ENCODE data around the gene FEV. TPM values are rescaled to one million over a fixed set of nuclear protein-coding genes. Genes with fewer than 3 reads are reported as not detected.
A peak's percentile ranks its signal among the peaks of the same experiment; 100 is the strongest.

FEV gene
- polyA plus RNA-seq (ENCODE audit: insufficient read length in 12 of 12), result 1 to 10 TPM in 1 of 12 donors, under 1 TPM in 6, not detected in 5; 0.09 to 5.7 (median 0.17) TPM
- long read RNA-seq, donor 1, transcript FEV-202 (2 exons, 544 nt), result major isoform, 9 of 10 reads
- long read RNA-seq, donor 1, partial matches to known transcripts, result 0 of 10 reads
- long read RNA-seq, donor 1, other reads (novel, unspliced or antisense), result 0 of 10 reads
- long read RNA-seq, donor 2, result 0 reads
- long read RNA-seq, donor 3, result 0 reads
- long read RNA-seq, donor 4, result 0 reads
- long read RNA-seq, donor 5, result 0 reads
- long read RNA-seq, donor 6, result 0 reads
- long read RNA-seq, donor 7, result 0 reads
- long read RNA-seq, donor 8, result 0 reads
- long read RNA-seq, donor 9, result 0 reads
- long read RNA-seq, donor 10, result 0 reads
- long read RNA-seq, donor 11, partial matches to known transcripts, result 0 of 1 reads
- long read RNA-seq, donor 11, other reads (novel, unspliced or antisense), result 0 of 1 reads

GRCh38 chr2:218985021-218985324 lies at the start of gene FEV:
FEV (minus strand) TSS chr2:218985184; CDS start chr2:218985075, 109 bp downstream.
- no peak for DNase-seq

GRCh38 chr2:219032051-219032745 lies 47.2 kb upstream of the FEV start:
- no peak for DNase-seq

- DNase-seq, result no peak
Measured at GRCh38 chr2:219031005-219031738, 46.2 kb upstream of the FEV start.

GRCh38 chr2:219030177-219030940 lies 45.4 kb upstream of the FEV start:
- DNase-seq, result no peak

- DNase-seq, result peak; percentile 69
Measured at GRCh38 chr2:219029829-219030165, 44.8 kb upstream of the FEV start.

- DNase-seq, result no peak
Measured at GRCh38 chr2:219028996-219029828, 44.2 kb upstream of the FEV start.

GRCh38 chr2:219028141-219028540 lies 43.2 kb upstream of the FEV start:
- DNase-seq, result no peak

GRCh38 chr2:219027511-219028055 lies 42.6 kb upstream of the FEV start:
- no peak for DNase-seq

GRCh38 chr2:219026946-219027345 lies 42.0 kb upstream of the FEV start:
- DNase-seq, result no peak

- DNase-seq, result no peak
Measured at GRCh38 chr2:219025637-219026585, 40.9 kb upstream of the FEV start.

GRCh38 chr2:219024059-219024458 lies 39.1 kb upstream of the FEV start:
- no peak for DNase-seq

- no peak for DNase-seq
Measured at GRCh38 chr2:219023045-219023605, 38.1 kb upstream of the FEV start.

GRCh38 chr2:219022616-219023015 lies 37.6 kb upstream of the FEV start:
- no peak for DNase-seq

- DNase-seq, result no peak
Measured at GRCh38 chr2:219022041-219022440, 37.1 kb upstream of the FEV start.

- DNase-seq, result no peak
Measured at GRCh38 chr2:219021591-219021990, 36.6 kb upstream of the FEV start.

GRCh38 chr2:219020604-219021365 lies 35.8 kb upstream of the FEV start:
- DNase-seq, result no peak

GRCh38 chr2:219019436-219019835 lies 34.5 kb upstream of the FEV start:
- DNase-seq, result no peak

GRCh38 chr2:219018726-219019125 lies 33.7 kb upstream of the FEV start:
- DNase-seq, result no peak

Data from muscle of arm (tissue), 14 donors.